OCI-LY1 (cell line): ENCODE data around the gene TRIP12.

Experiments used
- CTCF ChIP-seq: fragments of 200-600 bp; sonication (generic), shearing (Covaris generic); IDR thresholded peaks from 2 replicates; pipeline ENCODE4 v1.5.1; 2017; ENCODE audit warnings: mild to moderate bottlenecking, antibody characterized with exemption, low read length, moderate library complexity, mixed read lengths
- EZH2 ChIP-seq: fragments of 200-600 bp; sonication (generic), shearing (Covaris generic); IDR thresholded peaks from 2 replicates; pipeline ENCODE4 v1.8.0; 2017; ENCODE audit warnings: borderline replicate concordance, mixed run types, mild to moderate bottlenecking, antibody characterized with exemption, low read length, moderate library complexity, mixed read lengths

GRCh38 chr2:229971298-229971790, 49.5 kb upstream of the TRIP12 start:
- TF ChIP-seq CTCF: no peak
- TF ChIP-seq EZH2: no peak
